ENCODE results near the gene ANKRD18A. TPM values are rescaled to one million over a fixed set of nuclear protein-coding genes. Genes with fewer than 3 reads are reported as not detected.
"Not testable (repeated sequence)": the region's sequence is repeated elsewhere in the genome, so short reads cannot be mapped to it uniquely, and the experiment has no call there.

The ANKRD18A gene
- total and polyA plus RNA-seq, 4 donors, result 0.35 to 6.7 (median 3.6) TPM

GRCh38 chr9:38583765-38584164 lies 36.6 kb downstream of the ANKRD18A start:
- H3K4me1 ChIP-seq (ENCODE audit: control insufficient read depth in 5 of 5, insufficient read depth in 5 of 5, low read length in 5 of 5); H3K36me3 ChIP-seq (ENCODE audit: control insufficient read depth in 4 of 4, insufficient read depth in 4 of 4, low read length in 4 of 4); H3K27me3 ChIP-seq (ENCODE audit: control insufficient read depth in 3 of 3, insufficient read depth in 3 of 3, low read length in 2 of 3); H3K9ac ChIP-seq (ENCODE audit: insufficient read depth in 1 of 2, low read length in 2 of 2); H3K4me3 ChIP-seq; ATAC-seq (ENCODE audit: insufficient read depth, low FRiP score); H3K9me3 ChIP-seq (ENCODE audit: control insufficient read depth in 4 of 4, insufficient read depth in 3 of 4, low read length in 3 of 4); DNase-seq; H3K27ac ChIP-seq (ENCODE audit: low read depth in 1 of 2, low read length in 1 of 2): not testable (repeated sequence)
- 53 to 60% methylated on average over 3 of the region's 3 CpGs for WGBS, 2 donors

GRCh38 chr9:38580112-38580511 lies 40.3 kb downstream of the ANKRD18A start:
- H3K27ac ChIP-seq (ENCODE audit: low read depth in 1 of 2, low read length in 1 of 2); H3K36me3 ChIP-seq (ENCODE audit: control insufficient read depth in 4 of 4, insufficient read depth in 4 of 4, low read length in 4 of 4); H3K9ac ChIP-seq (ENCODE audit: insufficient read depth in 1 of 2, low read length in 2 of 2); H3K4me3 ChIP-seq; ATAC-seq (ENCODE audit: insufficient read depth, low FRiP score); DNase-seq; H3K27me3 ChIP-seq (ENCODE audit: control insufficient read depth in 3 of 3, insufficient read depth in 3 of 3, low read length in 2 of 3); H3K4me1 ChIP-seq (ENCODE audit: control insufficient read depth in 5 of 5, insufficient read depth in 5 of 5, low read length in 5 of 5); H3K9me3 ChIP-seq (ENCODE audit: control insufficient read depth in 4 of 4, insufficient read depth in 3 of 4, low read length in 3 of 4): not testable (repeated sequence)
- WGBS, 2 donors, result 90% methylated on average over 3 of the region's 3 CpGs

GRCh38 chr9:38576181-38576580 lies 44.2 kb downstream of the ANKRD18A start:
- not testable (repeated sequence) for DNase-seq

GRCh38 chr9:38566048-38566447 lies 54.3 kb downstream of the ANKRD18A start:
- H3K27me3 ChIP-seq (ENCODE audit: control insufficient read depth in 3 of 3, insufficient read depth in 3 of 3, low read length in 2 of 3); ATAC-seq (ENCODE audit: insufficient read depth, low FRiP score); H3K36me3 ChIP-seq (ENCODE audit: control insufficient read depth in 4 of 4, insufficient read depth in 4 of 4, low read length in 4 of 4); H3K9ac ChIP-seq (ENCODE audit: insufficient read depth in 1 of 2, low read length in 2 of 2); H3K9me3 ChIP-seq (ENCODE audit: control insufficient read depth in 4 of 4, insufficient read depth in 3 of 4, low read length in 3 of 4); H3K4me3 ChIP-seq; H3K4me1 ChIP-seq (ENCODE audit: control insufficient read depth in 5 of 5, insufficient read depth in 5 of 5, low read length in 5 of 5); H3K27ac ChIP-seq (ENCODE audit: low read depth in 1 of 2, low read length in 1 of 2); DNase-seq: not testable (repeated sequence)
- 83 to 100% methylated on average over 1 of the region's 1 CpG for WGBS, 2 donors

More at GRCh38 chr9:38576181-38576580, 44.2 kb downstream of the ANKRD18A start:
- ATAC-seq (ENCODE audit: insufficient read depth, low FRiP score); H3K4me3 ChIP-seq; H3K36me3 ChIP-seq (ENCODE audit: control insufficient read depth in 4 of 4, insufficient read depth in 4 of 4, low read length in 4 of 4); H3K9ac ChIP-seq (ENCODE audit: insufficient read depth in 1 of 2, low read length in 2 of 2); H3K27me3 ChIP-seq (ENCODE audit: control insufficient read depth in 3 of 3, insufficient read depth in 3 of 3, low read length in 2 of 3); H3K27ac ChIP-seq (ENCODE audit: low read depth in 1 of 2, low read length in 1 of 2); H3K4me1 ChIP-seq (ENCODE audit: control insufficient read depth in 5 of 5, insufficient read depth in 5 of 5, low read length in 5 of 5); H3K9me3 ChIP-seq (ENCODE audit: control insufficient read depth in 4 of 4, insufficient read depth in 3 of 4, low read length in 3 of 4): not testable (repeated sequence)
- WGBS, 2 donors, result 40 to 54% methylated on average over 1 of the region's 1 CpG

GRCh38 chr9:38565178-38565577 lies 55.2 kb downstream of the ANKRD18A start:
- H3K9me3 ChIP-seq (ENCODE audit: control insufficient read depth in 4 of 4, insufficient read depth in 3 of 4, low read length in 3 of 4); H3K9ac ChIP-seq (ENCODE audit: insufficient read depth in 1 of 2, low read length in 2 of 2); H3K36me3 ChIP-seq (ENCODE audit: control insufficient read depth in 4 of 4, insufficient read depth in 4 of 4, low read length in 4 of 4); H3K4me1 ChIP-seq (ENCODE audit: control insufficient read depth in 5 of 5, insufficient read depth in 5 of 5, low read length in 5 of 5); H3K27me3 ChIP-seq (ENCODE audit: control insufficient read depth in 3 of 3, insufficient read depth in 3 of 3, low read length in 2 of 3); ATAC-seq (ENCODE audit: insufficient read depth, low FRiP score); H3K27ac ChIP-seq (ENCODE audit: low read depth in 1 of 2, low read length in 1 of 2); H3K4me3 ChIP-seq; DNase-seq: not testable (repeated sequence)
- 65 to 78% methylated on average over 2 of the region's 4 CpGs for WGBS, 2 donors

- not testable (repeated sequence) for ATAC-seq (ENCODE audit: insufficient read depth, low FRiP score); H3K9ac ChIP-seq (ENCODE audit: insufficient read depth in 1 of 2, low read length in 2 of 2); H3K9me3 ChIP-seq (ENCODE audit: control insufficient read depth in 4 of 4, insufficient read depth in 3 of 4, low read length in 3 of 4); H3K4me1 ChIP-seq (ENCODE audit: control insufficient read depth in 5 of 5, insufficient read depth in 5 of 5, low read length in 5 of 5); H3K27me3 ChIP-seq (ENCODE audit: control insufficient read depth in 3 of 3, insufficient read depth in 3 of 3, low read length in 2 of 3); DNase-seq; H3K4me3 ChIP-seq; H3K36me3 ChIP-seq (ENCODE audit: control insufficient read depth in 4 of 4, insufficient read depth in 4 of 4, low read length in 4 of 4); H3K27ac ChIP-seq (ENCODE audit: low read depth in 1 of 2, low read length in 1 of 2)
- no CpG with 5 or more reads among the region's 1 CpG for WGBS, 2 donors
These were observed 56.5 kb downstream of the ANKRD18A start for GRCh38 chr9:38563911-38564310.

- H3K9ac ChIP-seq (ENCODE audit: insufficient read depth in 1 of 2, low read length in 2 of 2); H3K27me3 ChIP-seq (ENCODE audit: control insufficient read depth in 3 of 3, insufficient read depth in 3 of 3, low read length in 2 of 3); H3K4me1 ChIP-seq (ENCODE audit: control insufficient read depth in 5 of 5, insufficient read depth in 5 of 5, low read length in 5 of 5); ATAC-seq (ENCODE audit: insufficient read depth, low FRiP score); H3K36me3 ChIP-seq (ENCODE audit: control insufficient read depth in 4 of 4, insufficient read depth in 4 of 4, low read length in 4 of 4); DNase-seq; H3K4me3 ChIP-seq; H3K9me3 ChIP-seq (ENCODE audit: control insufficient read depth in 4 of 4, insufficient read depth in 3 of 4, low read length in 3 of 4); H3K27ac ChIP-seq (ENCODE audit: low read depth in 1 of 2, low read length in 1 of 2): not testable (repeated sequence)
- 81 to 86% methylated on average over 2 of the region's 2 CpGs for WGBS, 2 donors
These were observed 59.3 kb downstream of the ANKRD18A start for GRCh38 chr9:38561134-38561533.

- H3K36me3 ChIP-seq (ENCODE audit: control insufficient read depth in 4 of 4, insufficient read depth in 4 of 4, low read length in 4 of 4); H3K27me3 ChIP-seq (ENCODE audit: control insufficient read depth in 3 of 3, insufficient read depth in 3 of 3, low read length in 2 of 3); H3K9ac ChIP-seq (ENCODE audit: insufficient read depth in 1 of 2, low read length in 2 of 2); H3K4me1 ChIP-seq (ENCODE audit: control insufficient read depth in 5 of 5, insufficient read depth in 5 of 5, low read length in 5 of 5); ATAC-seq (ENCODE audit: insufficient read depth, low FRiP score); H3K9me3 ChIP-seq (ENCODE audit: control insufficient read depth in 4 of 4, insufficient read depth in 3 of 4, low read length in 3 of 4); H3K4me3 ChIP-seq; H3K27ac ChIP-seq (ENCODE audit: low read depth in 1 of 2, low read length in 1 of 2); DNase-seq: not testable (repeated sequence)
- 65 to 82% methylated on average over 2 to 3 of the region's 3 CpGs for WGBS, 2 donors
These were observed 61.2 kb downstream of the ANKRD18A start for GRCh38 chr9:38559172-38559571.
